ENCODE measurements around the gene SHISA4. TPM values are rescaled to one million over a fixed set of nuclear protein-coding genes. Genes with fewer than 3 reads are reported as not detected.
"Not testable (repeated sequence)": the region's sequence is repeated elsewhere in the genome, so short reads cannot be mapped to it uniquely, and the experiment has no call there.

Gene SHISA4
- total and polyA plus RNA-seq, 2 donors from 2014 or later, result 10.4 to 37.6 TPM

GRCh38 chr1:201898992-201899391, 10.3 kb downstream of the SHISA4 start:
- intact Hi-C loops (cut with DNase I), result loop anchor here (5.0 kb wide), 1 partner anchor 58 kb away; the partner anchor contains the start of gene TIMM17A
- no peaks in the 10 kb centered on the region for H3K9me3 ChIP-seq (ENCODE audit: control insufficient read depth in 2 of 3, insufficient read depth in 1 of 3, low read length in 3 of 3)
- H3K4me3 ChIP-seq (ENCODE audit: low read length in 3 of 3), result no peak overlapping the region
- no peak for DNase-seq
- H3K27me3 ChIP-seq (ENCODE audit: control insufficient read depth, insufficient read depth, low read length), result no peaks in the 10 kb centered on the region
- H3K27ac ChIP-seq (ENCODE audit: low read depth in 2 of 2, low read length in 2 of 2), result no peak overlapping the region
- no peak overlapping the region for H3K9ac ChIP-seq (ENCODE audit: low read length in 3 of 3)
- no peaks in the 10 kb centered on the region for H3K36me3 ChIP-seq (ENCODE audit: control insufficient read depth in 2 of 3, insufficient read depth in 3 of 3, low read length in 3 of 3)
- peaks cover 0 to 8% (median 0%) of the 10 kb centered on the region in 3 donors for H3K4me1 ChIP-seq (ENCODE audit: control insufficient read depth in 2 of 3, insufficient read depth in 2 of 3, low read depth in 1 of 3, low read length in 3 of 3)
- no peak for FAIRE-seq
- TF ChIP-seq CTCF (IDR thresholded peaks at IDR 0.05; ENCODE audit: borderline replicate concordance, extremely low read depth, insufficient read depth), result no peak

- Histone ChIP-seq H3K9ac (ENCODE audit: low read length in 3 of 3) (no peak overlapping the region), H3K9me3 (ENCODE audit: control insufficient read depth in 2 of 3, insufficient read depth in 1 of 3, low read length in 3 of 3) (no peaks in the 10 kb centered on the region), H3K4me1 (ENCODE audit: control insufficient read depth in 2 of 3, insufficient read depth in 2 of 3, low read depth in 1 of 3, low read length in 3 of 3) (peaks cover 0 to 6% (median 0%) of the 10 kb centered on the region in 3 donors), H3K27ac (ENCODE audit: low read depth in 2 of 2, low read length in 2 of 2) (no peak overlapping the region), H3K27me3 (ENCODE audit: control insufficient read depth, insufficient read depth, low read length) (no peaks in the 10 kb centered on the region), H3K4me3 (ENCODE audit: low read length in 3 of 3) (no peak overlapping the region), H3K36me3 (ENCODE audit: control insufficient read depth in 2 of 3, insufficient read depth in 3 of 3, low read length in 3 of 3) (no peaks in the 10 kb centered on the region)
- DNase-seq, result no peak
- FAIRE-seq, result no peak
- intact Hi-C loops (cut with DNase I), result loop anchor here (5.0 kb wide), 1 partner anchor 57 kb away; the partner anchor contains the start of gene TIMM17A
- no peak for TF ChIP-seq CTCF (IDR thresholded peaks at IDR 0.05; ENCODE audit: borderline replicate concordance, extremely low read depth, insufficient read depth)
These were observed 11.2 kb downstream of the SHISA4 start for GRCh38 chr1:201899683-201900429.

GRCh38 chr1:201900476-201900875, 11.8 kb downstream of the SHISA4 start:
- intact Hi-C loops (cut with DNase I), result no loop called here
- no peak overlapping the region for H3K9ac ChIP-seq (ENCODE audit: low read length in 3 of 3)
- no peak for DNase-seq
- TF ChIP-seq CTCF (IDR thresholded peaks at IDR 0.05; ENCODE audit: borderline replicate concordance, extremely low read depth, insufficient read depth), result no peak
- no peaks in the 10 kb centered on the region for H3K27me3 ChIP-seq (ENCODE audit: control insufficient read depth, insufficient read depth, low read length)
- H3K9me3 ChIP-seq (ENCODE audit: control insufficient read depth in 2 of 3, insufficient read depth in 1 of 3, low read length in 3 of 3), result no peaks in the 10 kb centered on the region
- no peaks in the 10 kb centered on the region for H3K36me3 ChIP-seq (ENCODE audit: control insufficient read depth in 2 of 3, insufficient read depth in 3 of 3, low read length in 3 of 3)
- H3K27ac ChIP-seq (ENCODE audit: low read depth in 2 of 2, low read length in 2 of 2), result no peak overlapping the region
- no peak for FAIRE-seq
- no peak overlapping the region for H3K4me3 ChIP-seq (ENCODE audit: low read length in 3 of 3)
- peaks cover 0 to 11% (median 0%) of the 10 kb centered on the region in 3 donors for H3K4me1 ChIP-seq (ENCODE audit: control insufficient read depth in 2 of 3, insufficient read depth in 2 of 3, low read depth in 1 of 3, low read length in 3 of 3)

GRCh38 chr1:201901036-201901435, 12.3 kb downstream of the SHISA4 start:
- H3K27ac ChIP-seq (ENCODE audit: low read depth in 2 of 2, low read length in 2 of 2); intact Hi-C loops (cut with DNase I); FAIRE-seq; H3K9ac ChIP-seq (ENCODE audit: low read length in 3 of 3); H3K9me3 ChIP-seq (ENCODE audit: control insufficient read depth in 2 of 3, insufficient read depth in 1 of 3, low read length in 3 of 3); DNase-seq; H3K27me3 ChIP-seq (ENCODE audit: control insufficient read depth, insufficient read depth, low read length); H3K4me3 ChIP-seq (ENCODE audit: low read length in 3 of 3); H3K36me3 ChIP-seq (ENCODE audit: control insufficient read depth in 2 of 3, insufficient read depth in 3 of 3, low read length in 3 of 3): not testable (repeated sequence)
- peaks cover 0 to 12% (median 0%) of the 10 kb centered on the region in 3 donors for H3K4me1 ChIP-seq (ENCODE audit: control insufficient read depth in 2 of 3, insufficient read depth in 2 of 3, low read depth in 1 of 3, low read length in 3 of 3)
